T-cell (primary cell): Measurements from ENCODE around the gene SYT15. TPM values are rescaled to one million over a fixed set of nuclear protein-coding genes. Genes with fewer than 3 reads are reported as not detected.
"Not testable (repeated sequence)": the region's sequence is repeated elsewhere in the genome, so short reads cannot be mapped to it uniquely, and the experiment has no call there.

ENCODE experiments used
- ATAC-seq, 4 experiments: fragments of 200-7000 bp in 3 of 4; fragments of 150-1000 bp in 1 of 4; cut with Tn5 transposase; replicated peaks in 1 of 4; 1 replicate in 3 of 4; 2 replicates in 1 of 4; pipeline ENCODE4 v1.10.0; 2021; ENCODE audit warnings: moderate library complexity in 3 of 4, mild to moderate bottlenecking in 2 of 4, moderate number of reproducible peaks in 1 of 4
- CTCF ChIA-PET, 2 donors: fragments of 300-600 bp; sonication (Branson Sonifier 250); formaldehyde crosslinking; loops; one replicate each; lab custom pipeline; 2022; ENCODE audit warnings: antibody characterized with exemption in 2 of 2; lab: Charles Lee
- POLR2A ChIA-PET, 2 donors: fragments of 300-600 bp; sonication (Branson Sonifier 250); formaldehyde crosslinking; loops; one replicate each; lab custom pipeline; 2022; ENCODE audit warnings: antibody characterized with exemption in 2 of 2; lab: Charles Lee
- DNase-seq, 35 experiments: peaks; one replicate each; pipeline versions ENCODE4 v3.0.0 to v3.0.0-alpha.2; 2013 to 2023
- H3K27ac ChIP-seq: one replicate; pipeline ENCODE4 v1.5.1; 2013; ENCODE audit warnings: low read length
- H3K27me3 ChIP-seq, 2 experiments: replicated peaks in 1 of 2; 1 replicate in 1 of 2; 2 replicates in 1 of 2; pipeline versions ENCODE4 v1.6.1 to v1.7.0; 2013; ENCODE audit warnings: low read length in 1 of 2, mixed read lengths in 1 of 2; ENCODE audit not compliant: control insufficient read depth in 2 of 2, insufficient read depth in 2 of 2; ENCODE audit errors: extremely low read depth in 1 of 2
- H3K36me3 ChIP-seq, 2 donors: 1 replicate in 1 of 2; 2 replicates in 1 of 2; pipeline versions ENCODE4 v1.6.1 to v1.7.0; 2013; ENCODE audit warnings: low read length in 1 of 2; ENCODE audit not compliant: control insufficient read depth in 2 of 2, insufficient read depth in 1 of 2; ENCODE audit errors: extremely low read depth in 1 of 2
- H3K4me1 ChIP-seq, 2 experiments: 1 replicate in 1 of 2; 2 replicates in 1 of 2; pipeline versions ENCODE4 v1.6.1 to v1.7.0; 2013; ENCODE audit warnings: low read length in 2 of 2, mixed read lengths in 1 of 2; ENCODE audit not compliant: insufficient read depth in 2 of 2, control insufficient read depth in 1 of 2; ENCODE audit errors: extremely low read depth in 1 of 2
- H3K4me3 ChIP-seq, 2 donors: 1 replicate in 1 of 2; 2 replicates in 1 of 2; pipeline versions ENCODE4 v1.5.1 to v1.7.0; 2013; ENCODE audit warnings: mild to moderate bottlenecking in 2 of 2, low read length in 1 of 2, moderate library complexity in 1 of 2; ENCODE audit not compliant: control insufficient read depth in 1 of 2; ENCODE audit errors: extremely low read depth in 1 of 2
- H3K9me3 ChIP-seq: 2 replicates; pipeline ENCODE4 v1.7.0; 2013
- H3K27ac Mint-ChIP-seq, 2 donors: one replicate each; pipeline ENCODE4 v1.8.0; 2020 to 2021; ENCODE audit warnings: mild to moderate bottlenecking in 2 of 2, mixed read lengths in 2 of 2
- H3K27me3 Mint-ChIP-seq, 2 donors: one replicate each; pipeline ENCODE4 v1.8.0; 2021 to 2022; ENCODE audit warnings: mixed read lengths in 2 of 2
- H3K36me3 Mint-ChIP-seq: one replicate; pipeline ENCODE4 v1.8.0; 2021; ENCODE audit warnings: mixed read lengths
- H3K4me1 Mint-ChIP-seq, 3 donors: one replicate each; pipeline ENCODE4 v1.8.0; 2020 to 2022; ENCODE audit warnings: mixed read lengths in 3 of 3, mild to moderate bottlenecking in 1 of 3
- H3K4me3 Mint-ChIP-seq, 3 donors: one replicate each; pipeline ENCODE4 v1.8.0; 2020 to 2022; ENCODE audit warnings: mild to moderate bottlenecking in 3 of 3, mixed read lengths in 3 of 3, moderate library complexity in 3 of 3
- H3K9me3 Mint-ChIP-seq, 3 donors: one replicate each; pipeline ENCODE4 v1.8.0; 2020 to 2022; ENCODE audit warnings: mixed read lengths in 3 of 3
- WGBS: methylation state at CpG from one replicate; pipeline ENCODE4 v1.1.5; 2013; ENCODE audit warnings: missing lambda C conversion rate; ENCODE audit not compliant: insufficient coverage; 5-methylcytosine and 5-hydroxymethylcytosine counted together
- total RNA-seq, 35 experiments: library from RNA in 6 of 35; stranded (reverse) in 6 of 35; fragments of 120-200 nt in 1 of 35; gene quantifications; one replicate each; pipeline versions ENCODE4 v1.2.1 to v1.2.4 and lab custom pipeline; 2013 to 2026

Gene SYT15
- total RNA-seq (1 to 10 TPM in 3 of 5 donors, under 1 TPM in 1, not detected in 1; 0.98 to 1.7 (median 1.4) TPM), total RNA-seq (lab: John Stamatoyannopoulos, UW) (0 to 0.07 (median 0) reads per million in 29 experiments)
- total RNA-seq (2013) = 0.77 TPM

GRCh38 chr10:46578474-46579178 is at the start of gene SYT15:
Gene SYT15, plus strand, starts transcription at chr10:46579128. Its CDS starts 41 bp downstream, at chr10:46579169.
- H3K36me3 Mint-ChIP-seq, H3K27ac Mint-ChIP-seq, POLR2A ChIA-PET, H3K27me3 ChIP-seq, H3K9me3 Mint-ChIP-seq, H3K4me3 ChIP-seq, CTCF ChIA-PET, DNase-seq, H3K4me1 Mint-ChIP-seq, H3K9me3 ChIP-seq, H3K27ac ChIP-seq, H3K36me3 ChIP-seq, H3K27me3 Mint-ChIP-seq, H3K4me3 Mint-ChIP-seq, H3K4me1 ChIP-seq: not testable (repeated sequence)
- no CpG with 5 or more reads among the region's 68 CpGs for WGBS
- peak in 1 of 4 experiments; percentile 23 for ATAC-seq

- H3K9me3 Mint-ChIP-seq, DNase-seq, H3K27ac Mint-ChIP-seq, H3K4me3 ChIP-seq, H3K27me3 ChIP-seq, CTCF ChIA-PET, POLR2A ChIA-PET, ATAC-seq, H3K27me3 Mint-ChIP-seq, H3K36me3 ChIP-seq, H3K4me1 ChIP-seq, H3K27ac ChIP-seq, H3K4me1 Mint-ChIP-seq, H3K36me3 Mint-ChIP-seq, H3K9me3 ChIP-seq, H3K4me3 Mint-ChIP-seq: not testable (repeated sequence)
- WGBS = 84% methylated on average over 7 of the region's 7 CpGs
These were observed 49.2 kb upstream of the SYT15 start for GRCh38 chr10:46529742-46530141.

- peaks cover 0 to 10% of the 10 kb centered on the region in 2 experiments for H3K27me3 ChIP-seq
- H3K36me3 ChIP-seq = no peaks in the 10 kb centered on the region
- H3K4me3 Mint-ChIP-seq = no peak overlapping the region
- CTCF ChIA-PET = no interaction called here
- no peak overlapping the region for H3K27ac ChIP-seq
- no peaks in the 10 kb centered on the region for H3K9me3 ChIP-seq
- POLR2A ChIA-PET = no interaction called here
- no peaks in the 10 kb centered on the region for H3K9me3 Mint-ChIP-seq
- ATAC-seq = no peak
- H3K4me1 ChIP-seq = no peaks in the 10 kb centered on the region
- WGBS = 93% methylated on average over 16 of the region's 18 CpGs
- DNase-seq = peak in 2 of 35 experiments; percentile 3 to 12
- no peaks in the 10 kb centered on the region for H3K36me3 Mint-ChIP-seq
- H3K27me3 Mint-ChIP-seq = no peaks in the 10 kb centered on the region
- H3K4me3 ChIP-seq = no peak overlapping the region
- no peaks in the 10 kb centered on the region for H3K4me1 Mint-ChIP-seq
- H3K27ac Mint-ChIP-seq = no peak overlapping the region
These were observed 48.4 kb upstream of the SYT15 start for GRCh38 chr10:46530249-46531186.

- DNase-seq, H3K4me1 Mint-ChIP-seq, H3K36me3 ChIP-seq, ATAC-seq, H3K4me3 Mint-ChIP-seq, H3K27ac Mint-ChIP-seq, H3K9me3 ChIP-seq, H3K4me3 ChIP-seq, H3K27ac ChIP-seq, POLR2A ChIA-PET, H3K9me3 Mint-ChIP-seq, CTCF ChIA-PET, H3K4me1 ChIP-seq, H3K36me3 Mint-ChIP-seq: not testable (repeated sequence)
- peaks cover 0 to 27% of the 10 kb centered on the region in 2 experiments for H3K27me3 ChIP-seq
- H3K27me3 Mint-ChIP-seq = peaks cover 6 to 11% of the 10 kb centered on the region in 2 donors
- WGBS = no CpG with 5 or more reads among the region's 1 CpG
These were observed 46.7 kb upstream of the SYT15 start for GRCh38 chr10:46532256-46532655.

GRCh38 chr10:46534828-46535524 is 44.0 kb upstream of the SYT15 start:
- Histone ChIP-seq H3K4me1 (no peaks in the 10 kb centered on the region), H3K4me3 (no peak overlapping the region), H3K36me3 (no peaks in the 10 kb centered on the region), H3K27ac (no peak overlapping the region), H3K9me3 (no peaks in the 10 kb centered on the region), H3K27me3 (peaks cover 6 to 29% of the 10 kb centered on the region in 2 experiments)
- ChIA-PET POLR2A (no interaction called here), CTCF (no interaction called here)
- ATAC-seq (no peak), DNase-seq (no peak)
- Mint-ChIP-seq H3K36me3 (no peaks in the 10 kb centered on the region), H3K27ac (no peak overlapping the region), H3K4me1 (peaks cover 0 to under 1% (median 0%) of the 10 kb centered on the region in 3 donors), H3K9me3 (no peaks in the 10 kb centered on the region), H3K4me3 (no peak overlapping the region), H3K27me3 (peaks cover 23 to 32% of the 10 kb centered on the region in 2 donors)
- 85% methylated on average over 6 of the region's 6 CpGs for WGBS

GRCh38 chr10:46536171-46536570 is 42.8 kb upstream of the SYT15 start:
- Histone ChIP-seq H3K4me1 (peaks cover 0 to 5% of the 10 kb centered on the region in 2 experiments), H3K36me3 (no peaks in the 10 kb centered on the region), H3K4me3 (no peak overlapping the region), H3K27me3 (peaks cover 9 to 37% of the 10 kb centered on the region in 2 experiments), H3K27ac (no peak overlapping the region), H3K9me3 (no peaks in the 10 kb centered on the region)
- ChIA-PET CTCF (no interaction called here), POLR2A (no interaction called here)
- Mint-ChIP-seq H3K9me3 (no peaks in the 10 kb centered on the region), H3K27ac (no peak overlapping the region), H3K36me3 (no peaks in the 10 kb centered on the region), H3K27me3 (peaks cover 31 to 41% of the 10 kb centered on the region in 2 donors), H3K4me3 (no peak overlapping the region), H3K4me1 (peaks cover 5 to 10% (median 5%) of the 10 kb centered on the region in 3 donors)
- 84% methylated on average over 6 of the region's 6 CpGs for WGBS
- no peak for ATAC-seq
- DNase-seq = no peak
